Measurements from ENCODE around the gene TOM1L2.

- TF ChIP-seq POLR2A (IDR thresholded peaks at IDR 0.05) = no peak
- no peak for TF ChIP-seq CTCF (IDR thresholded peaks at IDR 0.05)
Observed at GRCh38 chr17:18019838-18020154, 47.6 kb upstream of the TOM1L2 start.
